ENCODE data around the gene ZNF92.
"Not testable (repeated sequence)": the region's sequence is repeated elsewhere in the genome, so short reads cannot be mapped to it uniquely, and the experiment has no call there.

ZNF92 gene

DNA sequence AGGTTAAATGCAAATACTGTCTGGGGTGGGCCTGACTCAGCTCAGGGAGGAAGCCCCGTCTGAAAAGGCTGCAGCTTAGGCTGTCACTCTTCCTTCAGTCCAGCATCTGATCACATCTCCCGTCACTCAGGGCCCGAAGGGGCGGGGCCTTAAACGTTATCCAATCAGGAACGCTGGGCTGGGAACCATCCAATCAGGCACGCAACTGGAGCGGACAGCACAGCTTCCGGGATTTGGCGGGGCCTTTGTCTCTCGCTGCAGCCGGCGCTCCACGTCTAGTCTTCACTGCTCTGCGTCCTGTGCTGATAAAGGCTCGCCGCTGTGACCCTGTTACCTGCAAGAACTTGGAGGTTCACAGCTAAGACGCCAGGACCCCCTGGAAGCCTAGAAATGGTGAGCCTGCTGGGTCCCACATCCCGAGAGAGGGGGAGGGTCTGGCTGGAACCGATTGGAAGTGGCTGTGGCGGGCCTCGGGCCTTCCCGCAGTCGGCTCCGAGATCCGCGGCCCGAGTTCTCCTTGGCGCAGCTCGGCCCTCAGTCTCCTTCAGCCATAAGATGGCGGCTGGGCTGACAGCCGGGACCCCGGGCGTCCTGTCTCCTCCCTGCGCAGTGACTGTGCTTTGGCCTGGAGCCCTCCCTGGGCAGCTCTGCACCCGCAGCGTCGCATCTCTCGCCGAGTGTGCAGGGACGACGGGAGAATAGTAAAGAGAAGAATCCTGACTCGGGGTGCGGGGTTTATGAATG lies at the start of gene ZNF92:
Gene ZNF92 (plus strand): TSS at position 248 of the 744 bp plus-strand sequence. CDS start 143 bp downstream, at position 391.
- peak; percentile 99 for DNase-seq

DNA sequence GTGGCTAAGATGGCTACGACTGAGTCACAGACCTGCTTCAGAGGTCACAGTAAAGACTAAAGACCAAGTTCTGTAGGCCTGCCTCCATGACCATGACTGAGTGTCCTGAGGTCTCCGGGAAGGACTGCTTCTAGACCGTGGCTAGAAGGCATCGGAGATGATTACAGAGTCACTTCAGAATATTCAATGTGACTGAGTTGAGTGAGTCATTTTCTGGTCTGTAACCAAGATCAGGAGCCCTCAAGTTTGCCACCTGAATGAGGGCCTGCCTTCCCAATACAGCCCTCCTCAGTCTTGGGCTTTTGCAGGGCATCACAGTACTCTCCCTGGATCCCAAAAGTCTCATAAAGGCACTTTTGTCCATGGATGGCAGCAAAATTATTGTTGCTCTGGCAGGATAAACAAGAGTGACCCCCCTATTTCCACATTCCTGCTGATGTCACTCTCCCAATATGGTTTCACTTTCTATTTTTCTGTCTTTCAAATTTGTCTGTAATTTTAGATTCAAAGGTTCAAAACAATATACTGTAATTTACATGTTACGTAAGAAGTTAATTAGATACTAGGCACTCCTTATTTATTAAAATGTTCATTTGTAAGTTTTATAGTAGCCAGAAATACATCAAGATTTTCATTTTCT lies 47.7 kb upstream of the ZNF92 start:
- DNase-seq = no peak

DNA sequence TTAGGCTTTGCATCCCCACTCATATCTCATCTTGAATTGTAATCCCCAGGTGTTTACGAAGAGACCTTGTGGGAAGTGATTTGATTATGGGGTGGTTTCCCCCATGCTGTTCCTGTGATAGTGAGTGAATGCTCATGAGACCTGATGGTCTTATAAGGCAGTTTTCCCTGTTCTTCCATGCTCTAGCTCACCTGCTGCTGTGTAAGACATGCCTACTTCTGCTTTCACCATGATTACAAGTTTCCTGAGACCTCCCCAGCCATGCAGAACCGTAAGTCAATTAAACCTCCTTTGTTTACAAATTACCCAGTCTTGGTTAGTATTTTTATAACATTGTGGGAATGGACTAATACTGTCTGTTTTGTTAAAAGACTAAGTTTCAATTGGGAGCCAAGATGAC lies 35.3 kb upstream of the ZNF92 start:
- DNase-seq = no peak

DNA sequence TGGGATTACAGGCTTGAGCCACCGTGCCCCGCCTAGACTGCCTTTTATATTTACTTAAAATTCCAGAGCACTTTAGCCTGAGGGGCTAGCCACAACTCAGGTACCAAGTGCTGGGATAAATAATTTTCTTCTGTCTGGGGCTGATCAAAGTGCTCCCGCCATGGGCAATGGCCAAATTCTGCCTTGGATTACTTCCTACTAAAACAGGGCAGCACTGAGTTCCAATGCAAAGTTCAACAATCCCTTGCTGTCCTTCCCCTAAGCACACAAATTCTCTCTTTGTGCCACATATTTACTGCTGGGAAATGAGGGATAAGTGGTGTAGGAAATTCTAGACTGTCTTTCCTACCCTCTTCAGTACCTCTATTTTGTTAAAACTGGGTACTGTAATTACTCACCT lies 34.4 kb upstream of the ZNF92 start:
- no peak for DNase-seq

DNA sequence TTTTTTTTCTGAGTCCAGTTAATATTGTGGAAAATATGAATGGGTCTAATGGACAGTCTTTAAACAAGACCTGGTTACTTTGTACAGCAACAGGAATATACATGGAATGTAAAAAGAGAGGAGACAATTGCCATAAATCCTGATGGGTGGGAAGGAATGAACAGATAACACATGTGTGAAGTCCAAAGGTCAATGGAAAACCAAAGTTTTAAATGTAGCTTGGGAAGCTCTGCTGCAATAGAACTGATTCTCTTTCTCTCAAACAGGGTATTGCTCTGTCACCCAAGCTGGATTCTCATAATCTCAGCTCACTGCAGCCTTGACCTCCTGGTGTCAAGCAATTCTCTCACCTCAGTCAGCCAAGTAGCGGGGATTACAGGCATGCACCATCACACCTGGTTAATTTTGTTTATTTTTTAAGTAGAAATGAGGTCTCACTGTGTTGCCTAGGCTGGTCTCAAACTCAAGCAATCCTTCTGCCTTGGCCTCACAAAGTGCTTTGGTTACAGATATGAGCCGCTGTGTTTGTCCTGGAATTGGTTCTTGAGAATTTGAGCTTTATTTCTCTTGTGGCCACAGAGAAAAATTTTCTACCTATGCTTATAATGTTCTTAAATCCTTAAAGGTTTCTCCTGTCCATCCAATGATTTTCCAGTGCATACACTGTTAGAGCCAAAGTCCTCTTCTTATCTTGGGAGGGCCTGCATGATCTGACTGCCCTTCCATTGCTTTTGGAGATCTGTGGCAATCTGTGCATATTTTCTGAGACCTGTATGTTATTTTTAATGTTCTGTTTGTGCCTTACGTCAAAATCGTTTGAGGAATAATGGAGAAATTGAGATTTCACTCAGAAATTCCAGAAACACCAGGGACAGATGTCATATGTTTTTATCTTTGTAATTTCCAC lies 30.7 kb upstream of the ZNF92 start:
- no peak for DNase-seq

DNA sequence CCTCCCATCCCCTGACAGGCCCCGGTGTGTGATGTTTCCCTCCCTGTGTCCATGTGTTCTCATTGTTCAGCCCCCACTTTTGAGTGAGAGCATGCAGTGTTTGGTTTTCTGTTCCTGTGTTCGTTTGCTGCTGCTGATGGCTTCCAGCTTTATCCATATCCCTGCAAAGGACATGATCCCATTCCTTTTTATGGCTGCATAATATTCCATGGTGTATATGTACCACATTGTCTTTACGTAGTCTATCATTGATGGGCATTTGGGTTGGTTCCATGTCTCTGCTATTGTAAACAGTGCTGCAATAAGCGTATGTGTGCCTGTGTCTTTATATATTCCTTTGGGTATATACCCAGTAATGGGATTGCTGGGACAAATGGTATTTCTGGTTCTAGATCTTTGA lies 29.1 kb upstream of the ZNF92 start:
- not testable (repeated sequence) for DNase-seq

DNA sequence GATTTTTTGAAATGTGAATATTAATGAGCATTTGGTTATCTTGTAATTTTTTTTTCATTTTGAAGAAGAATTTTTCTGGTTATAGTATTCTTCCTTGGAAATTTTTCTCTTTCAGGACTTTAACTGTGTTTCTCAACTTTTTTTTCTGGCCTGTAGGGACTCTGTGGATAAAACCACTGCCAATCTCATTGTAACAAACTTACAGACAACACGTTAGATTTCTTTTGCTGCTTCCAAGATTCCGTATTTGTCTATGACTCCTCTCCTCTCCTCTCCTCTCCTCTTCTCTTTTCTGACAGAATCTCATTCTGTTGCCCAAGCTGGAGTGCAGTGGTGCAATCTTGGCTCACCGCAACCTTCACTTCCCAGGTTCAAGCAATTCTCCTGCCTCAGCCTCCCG lies 19.4 kb upstream of the ZNF92 start:
- no peak for DNase-seq

DNA sequence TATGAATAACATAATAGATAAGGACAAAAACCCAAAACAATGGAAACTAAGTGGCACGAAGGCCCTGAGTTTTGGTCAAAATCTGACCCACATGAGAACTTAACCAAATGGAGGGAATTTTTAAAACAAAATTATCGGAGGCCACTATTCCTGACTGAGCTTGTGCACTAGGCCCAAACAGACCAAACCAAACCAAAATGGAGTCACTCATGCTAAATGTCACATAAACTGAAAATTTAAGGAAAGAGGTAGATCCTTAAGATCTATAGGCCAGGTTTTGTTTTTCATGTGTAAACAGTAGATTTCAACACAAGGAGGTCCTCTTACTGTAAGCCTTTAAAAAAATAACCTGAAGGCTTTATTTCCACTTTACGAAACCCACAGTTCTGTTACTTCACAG lies 3.8 kb upstream of the ZNF92 start:
- DNase-seq = no peak

DNA sequence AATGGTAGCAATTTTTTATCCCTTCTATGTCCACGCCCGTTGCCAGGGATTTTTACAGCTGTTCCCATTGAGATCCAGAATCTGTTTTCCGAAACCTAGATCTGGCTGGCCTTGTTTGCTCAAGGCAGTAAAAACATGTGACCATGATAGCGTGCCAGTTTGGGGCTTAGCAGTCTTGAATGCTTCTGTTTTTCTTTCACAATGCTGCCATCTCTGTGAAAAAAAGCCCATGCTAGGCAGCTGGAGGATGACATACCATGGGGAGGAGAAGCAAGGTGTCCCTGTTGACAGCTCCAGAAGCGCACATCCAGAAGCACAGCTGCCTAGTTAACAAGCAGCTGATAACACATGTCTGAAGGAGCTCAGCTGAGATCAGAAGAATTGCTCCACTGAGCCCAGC lies 2.2 kb upstream of the ZNF92 start:
- no peak for DNase-seq

DNA sequence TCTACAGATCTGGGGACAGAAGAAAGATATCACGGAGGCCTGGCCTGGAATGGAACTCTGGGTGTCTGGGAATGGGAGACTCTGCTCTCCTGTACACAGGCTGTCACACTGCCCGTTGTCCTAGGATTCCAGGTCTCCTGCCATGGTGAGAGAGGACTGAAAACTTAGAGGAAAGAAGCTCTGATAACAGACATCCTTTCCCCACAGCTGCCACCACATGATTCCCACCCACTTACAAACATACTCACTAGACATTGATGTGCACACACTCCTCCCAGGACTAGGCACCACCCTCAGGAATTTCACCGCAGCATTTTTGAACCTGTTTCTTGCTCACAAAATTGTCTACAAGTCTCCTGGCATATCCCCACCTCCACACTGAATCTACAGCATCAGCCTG lies 5.7 kb downstream of the ZNF92 start:
- no peak for DNase-seq

DNA sequence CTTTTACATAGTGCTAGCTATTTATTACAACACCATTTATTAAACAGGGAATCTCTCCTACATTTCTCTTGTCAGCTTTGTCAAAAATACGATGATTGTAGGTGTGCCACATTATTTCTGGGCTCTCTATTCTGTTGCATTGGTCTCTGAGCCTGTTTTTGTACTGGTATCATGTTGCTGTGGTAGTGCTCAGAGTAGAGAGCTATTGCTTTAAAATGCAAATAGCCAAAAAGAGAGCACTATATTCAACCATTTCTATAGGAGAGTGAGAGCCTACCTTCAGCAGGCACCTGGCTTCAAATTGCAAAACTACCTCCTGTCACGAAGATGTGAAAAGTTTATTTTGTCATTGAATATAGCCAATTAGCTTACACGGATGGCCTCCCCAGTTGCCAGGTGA lies 8.1 kb downstream of the ZNF92 start:
- no peak for DNase-seq

DNA sequence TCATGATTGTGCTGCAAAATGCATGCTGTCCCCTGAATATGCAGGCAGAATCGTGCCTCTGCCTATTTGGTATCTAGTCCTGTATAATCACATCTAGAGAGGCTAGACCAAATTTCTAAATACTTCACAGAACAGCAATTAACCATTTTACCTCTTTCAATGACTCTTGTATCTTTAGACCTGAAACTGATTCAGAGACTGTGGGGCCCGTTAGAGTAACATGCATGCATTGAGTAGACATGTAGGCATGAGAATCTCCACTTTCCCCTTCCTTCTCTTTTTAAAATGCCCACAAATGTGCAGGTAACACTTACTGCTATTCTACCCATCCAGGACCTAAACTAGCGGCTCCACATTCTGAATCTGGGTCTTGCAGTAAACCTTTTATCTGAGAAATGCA lies 8.8 kb downstream of the ZNF92 start:
- DNase-seq = no peak

DNA sequence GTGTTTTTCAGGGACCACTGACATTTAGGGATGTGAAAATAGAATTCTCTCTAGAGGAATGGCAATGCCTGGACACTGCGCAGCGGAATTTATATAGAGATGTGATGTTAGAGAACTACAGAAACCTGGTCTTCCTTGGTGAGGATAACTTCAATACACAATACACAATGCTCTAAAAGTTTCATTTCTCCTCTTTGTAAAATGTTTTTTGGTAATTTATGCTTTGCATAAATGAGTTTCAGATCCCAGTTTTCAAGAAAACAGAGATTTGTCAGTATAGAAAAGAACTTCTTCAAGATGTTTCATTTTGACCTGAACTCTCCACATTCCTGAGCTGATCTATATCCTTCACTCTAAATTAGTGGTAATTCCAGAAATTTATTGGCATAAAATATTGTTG lies 14.2 kb downstream of the ZNF92 start:
- DNase-seq = no peak

DNA sequence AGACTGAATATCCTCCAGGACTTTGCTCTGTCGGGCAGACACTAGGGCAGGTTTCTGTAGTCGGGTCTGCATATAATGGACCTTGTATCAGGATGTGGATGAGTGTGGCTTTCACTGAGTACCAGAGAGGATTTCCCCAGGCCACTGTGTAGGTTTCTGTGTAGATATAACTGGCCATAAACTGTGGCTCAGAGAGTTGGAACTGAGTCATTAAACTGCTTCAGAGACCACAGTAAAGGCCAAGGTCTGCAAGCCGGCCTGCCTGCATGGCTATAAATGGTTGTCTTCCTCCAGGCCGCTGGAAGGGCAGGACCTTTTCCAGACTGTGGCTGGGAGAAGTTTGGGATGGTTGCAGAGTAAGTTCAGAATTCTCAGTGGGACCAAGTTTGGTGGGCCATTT lies 16.9 kb downstream of the ZNF92 start:
- DNase-seq = no peak

DNA sequence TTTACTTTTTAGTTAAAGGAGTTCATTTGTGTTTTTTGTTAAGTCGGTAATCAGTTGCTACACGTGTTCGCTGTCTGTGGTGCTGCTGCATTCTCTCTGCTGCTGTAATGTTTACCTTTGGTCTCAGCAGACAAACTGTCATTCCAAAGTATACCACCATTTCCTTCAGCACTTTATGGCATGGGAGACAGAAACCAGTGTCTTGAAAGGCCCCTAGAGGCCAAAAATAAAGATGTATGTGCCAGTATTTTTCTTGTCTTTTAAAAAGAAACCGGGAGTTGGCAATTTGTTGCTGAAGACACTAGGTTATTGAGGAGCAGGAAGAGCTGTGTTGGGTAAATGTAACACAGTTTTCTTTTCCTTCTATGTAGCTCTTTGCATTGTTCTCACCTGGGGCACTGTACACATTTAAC lies 24.1 kb downstream of the ZNF92 start:
- no peak for DNase-seq

DNA sequence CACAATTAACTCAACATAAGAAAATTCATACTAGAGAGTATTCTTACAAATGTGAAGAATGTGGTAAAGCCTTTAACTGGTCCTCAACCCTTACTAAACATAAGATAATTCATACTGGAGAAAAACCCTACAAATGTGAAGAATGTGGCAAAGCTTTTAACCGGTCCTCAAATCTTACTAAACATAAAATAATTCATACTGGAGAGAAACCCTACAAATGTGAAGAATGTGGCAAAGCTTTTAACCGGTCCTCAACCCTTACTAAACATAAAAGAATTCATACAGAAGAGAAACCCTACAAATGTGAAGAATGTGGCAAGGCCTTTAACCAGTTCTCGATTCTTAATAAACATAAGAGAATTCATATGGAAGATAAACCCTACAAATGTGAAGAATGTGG lies 25.0 kb downstream of the ZNF92 start:
- not testable (repeated sequence) for DNase-seq

DNA sequence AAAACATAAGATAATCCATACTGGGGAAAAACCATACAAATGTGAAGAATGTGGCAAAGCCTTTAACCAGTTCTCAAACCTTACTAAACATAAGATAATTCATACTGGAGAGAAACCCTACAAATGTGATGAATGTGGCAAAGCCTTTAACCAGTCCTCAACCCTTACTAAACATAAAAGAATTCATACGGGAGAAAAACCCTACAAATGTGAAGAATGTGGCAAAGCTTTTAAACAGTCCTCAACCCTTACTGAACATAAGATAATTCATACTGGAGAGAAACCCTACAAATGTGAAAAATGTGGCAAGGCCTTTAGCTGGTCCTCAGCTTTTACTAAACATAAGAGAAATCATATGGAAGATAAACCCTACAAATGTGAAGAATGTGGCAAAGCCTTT lies 25.4 kb downstream of the ZNF92 start:
- not testable (repeated sequence) for DNase-seq

DNA sequence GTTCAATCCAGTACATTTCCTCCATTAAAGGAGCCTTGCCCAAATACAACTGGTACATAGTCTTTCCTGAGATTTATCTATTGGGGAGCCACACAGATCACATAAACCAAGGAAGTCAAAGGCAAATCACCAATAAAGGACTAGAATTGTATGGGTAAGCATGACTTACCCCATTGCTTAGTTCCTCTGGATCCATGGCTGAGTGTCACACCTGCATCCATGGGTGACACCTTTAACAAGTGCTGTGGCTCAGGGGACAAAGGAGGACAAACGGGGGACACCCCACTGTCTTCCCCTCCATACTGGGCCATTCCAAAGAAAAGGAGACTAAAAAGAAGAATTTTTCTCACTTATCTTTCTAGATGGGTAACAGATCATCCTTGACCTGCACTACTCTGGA lies 30.4 kb downstream of the ZNF92 start:
- no peak for DNase-seq

DNA sequence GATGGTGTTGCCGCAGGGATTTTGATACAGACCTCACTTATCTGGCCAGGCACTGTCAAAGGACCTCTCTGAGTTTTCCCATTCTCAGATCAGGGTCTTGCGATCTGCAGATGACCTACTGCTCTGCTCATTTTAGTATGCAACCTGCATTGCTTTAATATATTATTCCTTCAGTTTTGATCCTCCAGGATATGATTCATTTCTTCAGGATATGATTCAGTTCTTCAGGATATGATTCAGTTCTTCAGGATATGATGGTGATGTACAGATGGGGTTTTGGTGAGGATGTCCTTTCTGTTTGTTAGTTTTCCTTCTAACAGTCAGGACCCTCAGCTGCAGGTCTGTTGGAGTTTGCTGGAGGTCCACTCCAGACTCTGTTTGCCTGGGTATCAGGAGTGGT lies 33.1 kb downstream of the ZNF92 start:
- DNase-seq = not testable (repeated sequence)

DNA sequence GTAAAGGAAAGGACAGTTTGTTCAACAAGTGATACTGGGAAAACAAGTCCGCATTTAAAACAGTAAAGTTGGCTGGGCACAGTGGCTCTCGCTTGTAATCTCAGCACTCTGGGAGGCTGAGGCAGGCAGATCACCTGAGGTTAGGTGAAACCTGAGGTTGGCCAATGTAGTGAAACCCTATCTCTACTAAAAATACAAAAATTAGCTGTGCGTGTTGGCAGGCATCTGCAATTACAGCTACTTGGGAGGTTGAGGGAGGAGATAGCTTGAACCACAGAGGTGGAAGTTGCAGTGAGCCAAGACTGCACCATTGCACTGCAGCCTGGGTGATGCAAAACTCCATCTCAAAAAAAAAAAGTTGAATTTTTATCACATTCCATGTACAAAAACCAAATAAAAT lies 35.7 kb downstream of the ZNF92 start:
- no peak for DNase-seq

DNA sequence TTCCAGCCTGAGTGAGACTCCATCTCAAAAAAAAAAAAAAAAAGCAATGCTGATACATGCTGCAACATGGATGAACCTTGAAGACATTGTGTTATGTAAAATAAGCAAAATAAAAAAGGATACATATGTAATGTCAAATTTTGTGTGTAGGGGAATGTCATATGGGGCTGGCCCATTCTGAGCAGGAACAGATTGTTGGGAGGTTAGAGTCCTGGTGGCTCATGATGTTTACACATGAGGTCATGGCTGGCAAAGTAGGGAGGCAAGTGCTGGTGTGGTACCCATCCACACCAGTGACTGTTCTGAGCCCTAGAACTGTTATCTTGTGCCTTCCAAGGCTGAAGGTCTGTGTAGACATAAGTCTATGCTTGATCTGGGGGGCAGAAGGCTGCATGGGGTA lies 37.6 kb downstream of the ZNF92 start:
- no peak for DNase-seq

DNA sequence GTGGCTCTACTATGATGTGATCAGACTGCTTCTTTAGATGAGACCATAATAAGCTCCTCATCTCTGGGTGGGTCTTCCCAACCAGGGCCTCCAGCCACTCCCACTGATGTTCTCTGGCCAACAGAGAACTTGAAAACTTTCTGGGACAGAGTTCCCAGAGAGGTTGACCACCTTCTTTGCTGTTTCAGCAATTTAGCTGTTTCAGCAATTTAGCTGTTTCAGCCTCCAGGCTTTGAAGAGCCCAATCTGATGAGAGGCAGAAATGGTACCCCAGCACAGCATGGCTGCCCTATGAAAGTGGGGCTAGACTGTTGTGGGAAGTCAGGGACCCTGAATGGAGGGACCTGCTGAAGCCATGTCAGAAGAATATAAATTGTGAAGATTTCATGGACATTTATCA lies 49.0 kb downstream of the ZNF92 start:
- DNase-seq = no peak

DNA sequence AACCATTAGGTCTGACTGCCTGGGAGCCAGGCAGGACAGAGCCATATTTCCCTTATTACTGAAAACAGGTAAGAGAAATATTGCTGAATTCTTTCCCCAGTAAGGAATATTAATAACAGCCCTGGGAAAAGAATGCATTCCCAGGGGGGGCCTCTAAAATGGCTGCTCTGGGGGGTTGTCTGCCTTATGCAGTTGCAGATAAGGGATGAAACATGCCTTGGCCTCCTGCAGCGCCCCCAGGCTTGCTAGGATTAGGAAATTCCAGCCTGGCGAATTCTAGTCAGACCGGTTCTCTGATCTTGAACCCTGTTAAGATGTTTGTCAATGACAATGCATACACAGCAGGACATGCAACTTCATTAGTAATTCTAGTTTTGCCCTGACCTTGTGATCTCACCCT lies 49.6 kb downstream of the ZNF92 start:
- not testable (repeated sequence) for DNase-seq

Data from hematopoietic multipotent progenitor cell treated with erythropoietin and hydrocortisone succinate and interleukin-3 and kit ligand, for 6 days (in vitro differentiated cells).